ENCODE results near the gene KIAA0825.
A peak's percentile ranks its signal among the peaks of the same experiment; 100 is the strongest.

KIAA0825 gene

GRCh38 chr5:94196953-94197352 is 421.5 kb downstream of the KIAA0825 start:
- Histone ChIP-seq H3K4me2 (ENCODE audit: low read length) (no peak overlapping the region), H3K4me1 (ENCODE audit: low read length) (peaks cover 14% of the 10 kb centered on the region), H2AFZ (ENCODE audit: low read depth, low read length) (no peak overlapping the region), H4K20me1 (ENCODE audit: insufficient read depth, low read length) (no peaks in the 10 kb centered on the region), H3K9ac (ENCODE audit: low read length) (no peak overlapping the region), H3K79me2 (ENCODE audit: low read length) (no peaks in the 10 kb centered on the region), H3K27me3 (ENCODE audit: low read depth, low read length) (no peaks in the 10 kb centered on the region), H3K4me3 (ENCODE audit: low read length) (no peak overlapping the region), H3K27ac (ENCODE audit: low read length) (no peak overlapping the region), H3K9me3 (ENCODE audit: insufficient read depth, low read length) (no peaks in the 10 kb centered on the region), H3K36me3 (replicated peaks; ENCODE audit: low read depth, low read length) (no peaks in the 10 kb centered on the region)
- TF ChIP-seq EZH2phosphoT487 (IDR thresholded peaks at IDR 0.05; ENCODE audit: low read depth), result no peak

GRCh38 chr5:94192658-94193391 is 425.6 kb downstream of the KIAA0825 start:
- Histone ChIP-seq H3K79me2 (ENCODE audit: low read length) (no peaks in the 10 kb centered on the region), H4K20me1 (ENCODE audit: insufficient read depth, low read length) (no peaks in the 10 kb centered on the region), H3K9me3 (ENCODE audit: insufficient read depth, low read length) (no peaks in the 10 kb centered on the region), H3K4me3 (ENCODE audit: low read length) (no peak overlapping the region), H3K9ac (ENCODE audit: low read length) (no peak overlapping the region), H2AFZ (ENCODE audit: low read depth, low read length) (no peak overlapping the region), H3K27ac (ENCODE audit: low read length) (no peak overlapping the region), H3K36me3 (replicated peaks; ENCODE audit: low read depth, low read length) (no peaks in the 10 kb centered on the region), H3K27me3 (ENCODE audit: low read depth, low read length) (no peaks in the 10 kb centered on the region), H3K4me2 (ENCODE audit: low read length) (peak overlapping the region; percentile 23; the same call in 1 of the 2 replicates), H3K4me1 (ENCODE audit: low read length) (peaks cover 15% of the 10 kb centered on the region)
- TF ChIP-seq EZH2phosphoT487 (IDR thresholded peaks at IDR 0.05; ENCODE audit: low read depth) (no peak), CTCF (IDR thresholded peaks at IDR 0.05; ENCODE audit: low read depth, low read length) (peak; percentile 19; the same call in 1 of the 2 replicates)

GRCh38 chr5:94191604-94192003 is 426.8 kb downstream of the KIAA0825 start:
- Histone ChIP-seq H3K4me1 (ENCODE audit: low read length) (peaks cover 15% of the 10 kb centered on the region), H3K79me2 (ENCODE audit: low read length) (no peaks in the 10 kb centered on the region), H3K27me3 (ENCODE audit: low read depth, low read length) (no peaks in the 10 kb centered on the region), H3K36me3 (replicated peaks; ENCODE audit: low read depth, low read length) (no peaks in the 10 kb centered on the region), H3K9ac (ENCODE audit: low read length) (no peak overlapping the region), H3K4me3 (ENCODE audit: low read length) (no peak overlapping the region), H4K20me1 (ENCODE audit: insufficient read depth, low read length) (no peaks in the 10 kb centered on the region), H3K9me3 (ENCODE audit: insufficient read depth, low read length) (no peaks in the 10 kb centered on the region), H3K4me2 (ENCODE audit: low read length) (no peak overlapping the region), H2AFZ (ENCODE audit: low read depth, low read length) (no peak overlapping the region), H3K27ac (ENCODE audit: low read length) (no peak overlapping the region)
- TF ChIP-seq CTCF (IDR thresholded peaks at IDR 0.05; ENCODE audit: low read depth, low read length) (no peak), EZH2phosphoT487 (IDR thresholded peaks at IDR 0.05; ENCODE audit: low read depth) (no peak)

GRCh38 chr5:94188725-94189124 is 429.7 kb downstream of the KIAA0825 start:
- H3K9ac ChIP-seq (ENCODE audit: low read length), result no peak overlapping the region
- no peaks in the 10 kb centered on the region for H3K9me3 ChIP-seq (ENCODE audit: insufficient read depth, low read length)
- no peaks in the 10 kb centered on the region for H3K36me3 ChIP-seq (replicated peaks; ENCODE audit: low read depth, low read length)
- H3K4me3 ChIP-seq (ENCODE audit: low read length), result no peak overlapping the region
- no peak overlapping the region for H3K27ac ChIP-seq (ENCODE audit: low read length)
- no peaks in the 10 kb centered on the region for H4K20me1 ChIP-seq (ENCODE audit: insufficient read depth, low read length)
- no peak overlapping the region for H3K4me2 ChIP-seq (ENCODE audit: low read length)
- H3K79me2 ChIP-seq (ENCODE audit: low read length), result no peaks in the 10 kb centered on the region
- H2AFZ ChIP-seq (ENCODE audit: low read depth, low read length), result no peak overlapping the region
- H3K4me1 ChIP-seq (ENCODE audit: low read length), result peaks cover 15% of the 10 kb centered on the region
- TF ChIP-seq EZH2phosphoT487 (IDR thresholded peaks at IDR 0.05; ENCODE audit: low read depth) (no peak), CTCF (IDR thresholded peaks at IDR 0.05; ENCODE audit: low read depth, low read length) (no peak)
- H3K27me3 ChIP-seq (ENCODE audit: low read depth, low read length), result no peaks in the 10 kb centered on the region
